Parathyroid adenoma (tissue), 2 donors: Measurements from ENCODE around the gene ZC3H8.

ENCODE experiments used
- H2AFZ ChIP-seq: fragments of 300-600 bp; sonication (generic); one replicate; pipeline ENCODE4 v1.7.0; 2017; ENCODE audit warnings: antibody characterized with exemption, mild to moderate bottlenecking
- H3K27ac ChIP-seq: fragments of 300-600 bp; sonication (generic); one replicate; pipeline ENCODE4 v1.7.0; 2017
- H3K27me3 ChIP-seq: fragments of 300-600 bp; sonication (generic); one replicate; pipeline ENCODE4 v1.7.0; 2017; ENCODE audit warnings: low read length; ENCODE audit not compliant: control insufficient read depth, insufficient read depth
- H3K36me3 ChIP-seq: fragments of 300-600 bp; sonication (generic); one replicate; pipeline ENCODE4 v1.7.0; 2017; ENCODE audit warnings: low read length; ENCODE audit not compliant: control insufficient read depth, insufficient read depth
- H3K4me1 ChIP-seq: fragments of 300-600 bp; sonication (generic); one replicate; pipeline ENCODE4 v1.7.0; 2017; ENCODE audit warnings: control low read depth
- H3K4me2 ChIP-seq: fragments of 300-600 bp; sonication (generic); one replicate; pipeline ENCODE4 v1.7.0; 2017; ENCODE audit warnings: low read length
- H3K4me3 ChIP-seq: fragments of 300-600 bp; sonication (generic); one replicate; pipeline ENCODE4 v1.7.0; 2017; ENCODE audit warnings: low read depth, low read length
- H3K79me2 ChIP-seq: fragments of 300-600 bp; sonication (generic); one replicate; pipeline ENCODE4 v1.7.0; 2017; ENCODE audit warnings: control low read depth
- H3K9ac ChIP-seq: fragments of 300-600 bp; sonication (generic); one replicate; pipeline ENCODE4 v1.7.0; 2017; ENCODE audit warnings: mild to moderate bottlenecking
- H3K9me3 ChIP-seq: fragments of 300-600 bp; sonication (generic); one replicate; pipeline ENCODE4 v1.7.0; 2017; ENCODE audit warnings: low read length; ENCODE audit not compliant: control insufficient read depth
- TF ChIP-seq, protein P1 (sequence below): fragments of 300-600 bp; sonication (generic); IDR thresholded peaks from one replicate; pipeline ENCODE4 v1.7.0; 2017; ENCODE audit warnings: antibody characterized with exemption, mild to moderate bottlenecking
- donor health status: primary hyperparathyroidism.

Gene ZC3H8

DNA sequence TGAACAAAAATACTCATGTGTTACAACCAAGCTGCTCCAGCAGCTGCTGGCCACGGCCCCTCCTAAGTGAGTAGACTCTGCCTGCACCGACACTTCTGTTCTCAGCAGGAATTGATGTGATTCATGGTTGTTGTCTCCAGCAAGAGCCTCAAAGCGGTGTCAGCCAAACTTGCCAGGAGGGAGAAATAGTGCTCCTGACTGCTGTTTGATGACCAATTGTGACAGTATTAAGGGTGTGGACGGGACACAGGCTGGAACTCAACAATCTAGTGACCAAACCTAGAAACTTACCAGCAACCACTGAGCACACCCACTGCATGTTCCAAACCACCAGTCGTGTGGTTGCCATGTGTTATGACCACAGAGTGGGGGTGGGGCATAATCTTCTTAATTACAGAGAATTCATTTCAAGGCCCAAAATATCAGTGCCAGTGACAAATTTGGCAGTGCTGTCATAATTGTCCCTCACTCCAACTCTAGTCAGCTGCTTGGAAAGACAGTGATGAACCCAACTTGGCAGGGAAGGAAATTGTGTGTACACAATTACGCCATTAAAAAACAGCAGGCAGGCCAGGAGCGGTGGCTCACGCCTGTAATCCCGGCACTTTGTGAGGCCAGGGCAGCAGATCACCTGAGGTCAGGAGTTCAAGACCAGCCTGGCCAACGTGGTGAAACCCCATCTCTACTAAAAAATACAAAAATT, 86.3 kb downstream of the ZC3H8 start:
- Histone ChIP-seq H3K27me3 (no peaks in the 10 kb centered on the region), H3K4me2 (no peak overlapping the region), H3K27ac (no peak overlapping the region), H3K9ac (no peak overlapping the region), H3K79me2 (no peaks in the 10 kb centered on the region), H3K4me3 (no peak overlapping the region), H3K36me3 (no peaks in the 10 kb centered on the region), H3K9me3 (no peaks in the 10 kb centered on the region), H3K4me1 (no peaks in the 10 kb centered on the region), H2AFZ (no peak overlapping the region)
- TF ChIP-seq, protein P1, sequence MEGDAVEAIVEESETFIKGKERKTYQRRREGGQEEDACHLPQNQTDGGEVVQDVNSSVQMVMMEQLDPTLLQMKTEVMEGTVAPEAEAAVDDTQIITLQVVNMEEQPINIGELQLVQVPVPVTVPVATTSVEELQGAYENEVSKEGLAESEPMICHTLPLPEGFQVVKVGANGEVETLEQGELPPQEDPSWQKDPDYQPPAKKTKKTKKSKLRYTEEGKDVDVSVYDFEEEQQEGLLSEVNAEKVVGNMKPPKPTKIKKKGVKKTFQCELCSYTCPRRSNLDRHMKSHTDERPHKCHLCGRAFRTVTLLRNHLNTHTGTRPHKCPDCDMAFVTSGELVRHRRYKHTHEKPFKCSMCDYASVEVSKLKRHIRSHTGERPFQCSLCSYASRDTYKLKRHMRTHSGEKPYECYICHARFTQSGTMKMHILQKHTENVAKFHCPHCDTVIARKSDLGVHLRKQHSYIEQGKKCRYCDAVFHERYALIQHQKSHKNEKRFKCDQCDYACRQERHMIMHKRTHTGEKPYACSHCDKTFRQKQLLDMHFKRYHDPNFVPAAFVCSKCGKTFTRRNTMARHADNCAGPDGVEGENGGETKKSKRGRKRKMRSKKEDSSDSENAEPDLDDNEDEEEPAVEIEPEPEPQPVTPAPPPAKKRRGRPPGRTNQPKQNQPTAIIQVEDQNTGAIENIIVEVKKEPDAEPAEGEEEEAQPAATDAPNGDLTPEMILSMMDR, result no peak

DNA sequence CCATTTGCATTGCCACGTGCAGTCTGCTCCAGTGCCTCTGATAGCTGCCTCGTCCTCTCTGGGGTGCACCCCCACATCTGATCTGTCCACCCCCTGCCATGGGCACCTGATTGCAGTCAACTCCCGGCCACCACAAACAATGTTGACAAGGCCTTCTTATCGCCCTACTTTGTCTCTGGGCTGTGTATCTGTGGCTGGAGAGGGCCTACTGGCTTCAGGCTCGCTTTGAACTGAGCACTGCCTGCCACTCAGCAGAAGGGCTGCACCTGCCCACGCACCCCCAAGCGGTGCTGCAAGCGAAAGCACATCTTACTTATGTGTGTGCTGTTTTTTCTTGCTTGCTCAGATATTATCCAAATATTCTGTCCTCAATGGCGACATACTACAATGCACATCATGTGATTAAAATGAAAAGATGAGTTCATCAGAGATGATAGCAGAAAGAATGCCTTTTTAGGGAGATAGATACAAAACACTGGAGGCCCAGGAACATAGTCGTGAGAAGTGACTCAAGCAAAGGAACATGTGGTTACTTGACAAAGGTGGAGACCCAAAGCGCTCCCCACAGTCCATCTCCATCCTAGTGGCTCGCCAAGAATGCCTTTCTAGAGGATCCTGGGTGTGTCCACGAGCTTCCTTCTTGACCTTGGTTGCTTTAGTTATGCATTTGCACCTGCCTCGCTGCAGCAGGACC, 87.9 kb downstream of the ZC3H8 start:
- no peaks in the 10 kb centered on the region for H3K4me1 ChIP-seq

DNA sequence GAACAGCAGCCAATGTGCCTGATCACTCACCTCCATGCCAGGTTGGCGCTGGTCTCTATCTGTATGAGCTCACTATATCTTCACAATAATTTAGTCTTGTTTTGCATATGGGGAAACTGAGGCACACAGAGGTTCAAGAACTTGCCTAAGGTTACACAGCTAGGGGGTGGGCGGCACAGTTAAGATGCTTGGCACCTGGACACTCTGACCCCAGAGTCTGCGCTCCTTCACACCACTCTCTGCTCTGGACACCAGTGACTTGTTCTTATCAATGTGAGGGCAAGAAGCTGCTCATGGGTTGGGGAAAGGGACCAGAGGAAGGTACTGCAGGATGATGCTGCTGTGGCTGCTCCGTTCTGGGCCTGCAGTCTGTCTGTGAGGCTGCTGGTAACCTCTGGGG, 89.5 kb downstream of the ZC3H8 start:
- Histone ChIP-seq H3K27ac (no peak overlapping the region), H3K79me2 (no peaks in the 10 kb centered on the region), H3K27me3 (no peaks in the 10 kb centered on the region), H3K9ac (no peak overlapping the region), H3K4me2 (no peak overlapping the region), H3K36me3 (no peaks in the 10 kb centered on the region), H3K4me1 (no peaks in the 10 kb centered on the region), H2AFZ (no peak overlapping the region), H3K4me3 (no peak overlapping the region), H3K9me3 (no peaks in the 10 kb centered on the region)
- TF ChIP-seq, protein P1, result no peak

More for the DNA sequence above, 87.9 kb downstream of the ZC3H8 start:
- Histone ChIP-seq H3K4me3 (no peak overlapping the region), H2AFZ (no peak overlapping the region), H3K4me2 (no peak overlapping the region), H3K27ac (no peak overlapping the region), H3K9ac (no peak overlapping the region), H3K79me2 (no peaks in the 10 kb centered on the region), H3K36me3 (no peaks in the 10 kb centered on the region), H3K9me3 (no peaks in the 10 kb centered on the region), H3K27me3 (no peaks in the 10 kb centered on the region)
- TF ChIP-seq, protein P1, result no peak

DNA sequence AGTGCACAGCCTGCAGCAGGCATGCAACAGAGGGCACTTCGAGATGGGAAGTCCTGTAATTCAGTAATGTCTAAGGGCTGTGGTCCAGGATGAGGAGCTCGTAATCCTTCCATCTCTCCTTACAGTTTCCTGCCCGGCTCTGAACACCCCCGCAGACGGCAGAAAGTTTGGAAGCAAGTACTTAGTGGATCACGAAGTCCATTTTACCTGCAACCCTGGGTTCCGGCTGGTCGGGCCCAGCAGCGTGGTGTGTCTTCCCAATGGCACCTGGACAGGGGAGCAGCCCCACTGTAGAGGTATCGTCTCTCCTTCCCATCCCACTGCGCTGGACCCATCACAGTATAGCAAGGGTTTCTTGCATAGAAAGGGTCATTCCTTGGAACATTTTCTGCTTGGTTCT, 90.0 kb downstream of the ZC3H8 start:
- TF ChIP-seq, protein P1, result no peak
- Histone ChIP-seq H3K4me2 (no peak overlapping the region), H3K9ac (no peak overlapping the region), H3K4me3 (no peak overlapping the region), H2AFZ (no peak overlapping the region), H3K4me1 (no peaks in the 10 kb centered on the region), H3K27ac (no peak overlapping the region), H3K36me3 (no peaks in the 10 kb centered on the region), H3K9me3 (no peaks in the 10 kb centered on the region), H3K79me2 (no peaks in the 10 kb centered on the region), H3K27me3 (no peaks in the 10 kb centered on the region)
